ENCODE data around the gene KLHDC1.

Gene KLHDC1

GRCh38 chr14:49766839-49767238 lies 73.9 kb downstream of the KLHDC1 start:
- TF ChIP-seq CTCF (conservative IDR thresholded peaks at IDR 0.05; ENCODE audit: control insufficient read depth, insufficient read depth, low read depth, low read length) = no peak
- no peak for DNase-seq (ENCODE audit: low read depth)
- H3K4me3 ChIP-seq (ENCODE audit: control insufficient read depth, low read depth, low read length) = peak overlapping the region; percentile 56

- TF ChIP-seq CTCF (conservative IDR thresholded peaks at IDR 0.05; ENCODE audit: control insufficient read depth, insufficient read depth, low read depth, low read length) = no peak
- peak overlapping the region; percentile 56 for H3K4me3 ChIP-seq (ENCODE audit: control insufficient read depth, low read depth, low read length)
- no peak for DNase-seq (ENCODE audit: low read depth)
Measured at GRCh38 chr14:49767270-49767570, 74.3 kb downstream of the KLHDC1 start.

- H3K4me3 ChIP-seq (ENCODE audit: control insufficient read depth, low read depth, low read length) = peak within 1 kb of the TSS; percentile 90
- peak; percentile 79 for DNase-seq (ENCODE audit: low read depth)
- TF ChIP-seq CTCF (conservative IDR thresholded peaks at IDR 0.05; ENCODE audit: control insufficient read depth, insufficient read depth, low read depth, low read length) = no peak
Measured at GRCh38 chr14:49767571-49768300, 74.8 kb downstream of the KLHDC1 start, which contains the start of gene KLHDC2. Gene KLHDC2, plus strand, starts transcription at chr14:49768153. Its CDS starts 316 bp downstream, at chr14:49768469.

GRCh38 chr14:49768301-49769121 lies 75.6 kb downstream of the KLHDC1 start:
- peak; percentile 82 for DNase-seq (ENCODE audit: low read depth)
- peak overlapping the region; percentile 90 for H3K4me3 ChIP-seq (ENCODE audit: control insufficient read depth, low read depth, low read length)
- no peak for TF ChIP-seq CTCF (conservative IDR thresholded peaks at IDR 0.05; ENCODE audit: control insufficient read depth, insufficient read depth, low read depth, low read length)

- peak; percentile 62 for DNase-seq (ENCODE audit: low read depth)
- H3K4me3 ChIP-seq (ENCODE audit: control insufficient read depth, low read depth, low read length) = peak overlapping the region; percentile 90
- no peak for TF ChIP-seq CTCF (conservative IDR thresholded peaks at IDR 0.05; ENCODE audit: control insufficient read depth, insufficient read depth, low read depth, low read length)
Measured at GRCh38 chr14:49769171-49769570, 76.3 kb downstream of the KLHDC1 start.

- no peak for DNase-seq (ENCODE audit: low read depth)
- H3K4me3 ChIP-seq (ENCODE audit: control insufficient read depth, low read depth, low read length) = peak overlapping the region; percentile 90
- TF ChIP-seq CTCF (conservative IDR thresholded peaks at IDR 0.05; ENCODE audit: control insufficient read depth, insufficient read depth, low read depth, low read length) = no peak
Measured at GRCh38 chr14:49769581-49770211, 76.8 kb downstream of the KLHDC1 start.
